Urinary bladder (tissue), 4 donors: ENCODE data around the gene TBX15. TPM values are rescaled to one million over a fixed set of nuclear protein-coding genes. Genes with fewer than 3 reads are reported as not detected.

ENCODE experiments used
- DNase-seq: peaks from one replicate; pipeline ENCODE4 v3.0.0-alpha.2; 2015; ENCODE audit errors: extremely low spot score
- H3K27ac ChIP-seq: one replicate; pipeline ENCODE4 v1.5.1; 2013; ENCODE audit warnings: low read depth, mild to moderate bottlenecking, moderate library complexity
- H3K36me3 ChIP-seq: one replicate; pipeline ENCODE4 v1.6.1; 2013; ENCODE audit warnings: mild to moderate bottlenecking, moderate library complexity; ENCODE audit not compliant: insufficient read depth
- H3K4me1 ChIP-seq: one replicate; pipeline ENCODE4 v1.6.1; 2013; ENCODE audit warnings: mild to moderate bottlenecking, moderate library complexity; ENCODE audit not compliant: insufficient read depth
- H3K4me3 ChIP-seq: one replicate; pipeline ENCODE4 v1.5.1; 2013; ENCODE audit warnings: low read depth, low read length
- WGBS: extraction: QIAGEN DNeasy Blood & Tissue Kit; methylation state at CpG from one replicate; pipeline ENCODE4 v1.1.7; 2013; 5-methylcytosine and 5-hydroxymethylcytosine counted together
- polyA plus RNA-seq: library from polyadenylated mRNA; stranded (reverse); fragments of 200-250 nt; gene quantifications from one replicate; pipeline ENCODE4 v1.2.3, GENCODE V29; 2013
- total RNA-seq: library from RNA; depleted of rRNA; stranded (reverse); fragments of >200 nt; gene quantifications from one replicate; pipeline ENCODE4 v1.2.3, GENCODE V29; 2014
- donor health status: healthy with polysubstance abuse.
- donor health status: healthy.

TBX15 gene
- total and polyA plus RNA-seq, 2 donors = 0.38 to 5.2 TPM

DNA sequence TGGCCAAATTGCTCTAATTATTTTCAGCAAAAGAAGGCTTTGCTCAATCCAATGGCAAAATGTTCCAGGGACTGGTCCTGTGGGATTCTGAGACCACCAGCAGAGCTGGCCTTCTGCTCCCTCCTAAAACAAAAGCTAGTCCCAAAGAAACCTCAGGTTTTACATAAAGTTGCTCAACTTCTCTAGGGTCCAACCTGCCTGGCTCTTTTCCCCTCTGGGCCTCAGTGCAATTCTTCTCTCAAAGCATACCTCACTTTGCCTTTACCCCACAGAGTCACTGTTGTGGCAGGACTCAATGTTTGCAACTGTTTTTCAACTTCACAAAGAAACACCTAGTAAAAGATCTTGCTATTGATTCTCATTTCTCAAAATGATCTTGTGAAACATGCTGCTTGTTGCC, 39.8 kb downstream of the TBX15 start:
- H3K27ac ChIP-seq = no peak overlapping the region

DNA sequence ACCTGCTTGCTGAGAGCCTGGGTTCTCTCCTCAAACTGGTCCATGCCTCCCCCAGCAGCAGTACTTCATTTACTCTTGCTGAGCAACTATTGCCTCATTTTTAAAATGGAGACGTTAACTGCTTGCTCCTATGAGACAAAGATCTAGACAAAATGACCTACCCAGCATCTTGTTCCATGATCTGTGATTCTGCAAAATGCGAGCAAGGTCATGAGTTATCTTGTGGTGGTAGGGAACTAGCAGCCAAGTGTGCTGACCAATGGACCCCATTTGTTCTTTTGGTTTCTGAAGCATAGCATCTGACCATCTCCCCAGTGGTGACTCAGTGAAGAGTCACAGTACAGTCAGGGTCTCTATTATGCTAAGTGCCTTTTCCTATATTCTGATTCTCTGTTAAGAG, 40.4 kb downstream of the TBX15 start:
- no peak overlapping the region for H3K27ac ChIP-seq
- no peaks in the 10 kb centered on the region for H3K36me3 ChIP-seq
- WGBS = 86% methylated on average over 2 of the region's 2 CpGs
- no peaks in the 10 kb centered on the region for H3K4me1 ChIP-seq
- no peak overlapping the region for H3K4me3 ChIP-seq
- DNase-seq = no peak

More for the DNA sequence above, 39.8 kb downstream of the TBX15 start:
- Histone ChIP-seq H3K4me3 (no peak overlapping the region), H3K4me1 (no peaks in the 10 kb centered on the region), H3K36me3 (no peaks in the 10 kb centered on the region)
- DNase-seq = no peak

DNA sequence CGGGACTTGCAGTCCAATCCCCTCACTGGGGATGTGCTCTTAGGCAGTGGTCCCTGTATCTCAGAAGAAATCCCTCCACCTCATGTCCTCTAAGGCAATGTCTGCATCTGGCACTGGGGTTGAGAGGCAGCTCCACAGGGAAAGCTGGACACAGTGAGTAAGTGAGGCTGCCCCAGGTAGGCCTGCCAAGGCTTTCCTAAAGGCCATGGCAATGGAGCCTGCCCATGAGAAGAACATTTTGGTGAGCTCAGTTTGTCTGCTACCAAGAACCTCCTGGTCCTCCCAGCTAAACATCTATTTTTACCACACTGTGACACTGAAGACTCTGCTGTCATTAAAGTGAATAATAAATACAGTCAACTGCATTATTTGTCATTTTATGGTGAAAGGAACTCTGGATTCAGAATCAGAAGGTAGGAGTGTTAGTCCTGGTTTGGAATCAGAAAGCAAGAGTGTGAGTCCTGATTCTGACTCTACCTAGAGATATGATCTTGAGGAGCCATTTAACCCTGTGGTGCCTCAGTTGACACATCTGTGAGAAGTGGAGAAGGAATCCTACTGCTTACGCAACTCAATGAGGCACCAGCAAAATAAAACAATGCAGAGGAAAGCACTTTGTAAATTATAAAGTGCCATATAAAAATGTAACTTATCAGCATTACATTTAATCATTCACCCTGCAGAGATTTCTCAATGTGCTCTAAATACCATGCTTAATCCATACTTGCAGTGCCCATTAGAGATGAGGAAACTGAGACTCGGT, 41.0 kb downstream of the TBX15 start:
- Histone ChIP-seq H3K36me3 (no peaks in the 10 kb centered on the region), H3K27ac (no peak overlapping the region), H3K4me1 (no peaks in the 10 kb centered on the region), H3K4me3 (no peak overlapping the region)
- 85% methylated on average over 3 of the region's 3 CpGs for WGBS
- DNase-seq = no peak

DNA sequence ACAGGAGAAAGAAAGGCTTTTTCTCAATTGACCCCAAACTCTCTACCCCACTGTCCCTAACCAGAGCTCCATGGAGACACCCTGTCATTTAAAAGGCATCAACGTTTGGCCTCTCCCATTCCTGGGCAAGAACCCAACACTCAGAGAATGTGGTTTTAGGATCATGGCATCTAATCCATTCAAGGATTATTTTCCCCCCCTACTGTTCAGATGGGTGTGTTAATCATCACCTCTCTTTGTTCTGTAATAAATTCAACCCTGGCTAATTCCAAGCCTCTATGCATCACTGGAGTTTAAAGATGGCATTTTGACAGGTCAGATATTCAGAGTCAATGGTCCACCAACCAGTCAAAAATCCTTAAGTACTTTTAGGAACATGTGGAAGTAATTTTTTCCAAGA, 42.7 kb downstream of the TBX15 start:
- no peak overlapping the region for H3K4me3 ChIP-seq
- no peak overlapping the region for H3K27ac ChIP-seq
- no peaks in the 10 kb centered on the region for H3K4me1 ChIP-seq
- no peaks in the 10 kb centered on the region for H3K36me3 ChIP-seq
- WGBS = 24% methylated on average over 1 of the region's 1 CpG
- no peak for DNase-seq

DNA sequence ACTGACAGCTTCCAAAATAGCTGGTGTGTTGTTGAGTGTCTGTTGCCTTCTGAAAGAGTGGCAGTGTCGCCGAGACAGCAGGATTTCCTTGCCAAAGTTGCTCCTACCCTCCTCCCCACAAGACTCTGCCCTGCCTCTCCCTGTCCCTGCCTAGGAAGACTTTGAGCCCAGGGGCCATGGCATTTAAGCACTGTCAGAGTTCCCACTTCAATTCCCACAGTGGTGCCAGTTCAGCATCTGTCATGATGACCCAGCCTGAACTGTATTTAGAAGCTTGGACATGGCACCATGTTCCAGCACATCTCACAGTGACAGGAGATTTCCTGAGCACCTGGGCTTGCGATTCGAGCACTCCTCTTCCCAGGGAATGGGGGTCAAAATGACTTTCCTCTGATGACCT, 43.6 kb downstream of the TBX15 start:
- 67% methylated on average over 4 of the region's 4 CpGs for WGBS
- no peak overlapping the region for H3K4me3 ChIP-seq
- H3K27ac ChIP-seq = no peak overlapping the region
- no peaks in the 10 kb centered on the region for H3K4me1 ChIP-seq
- H3K36me3 ChIP-seq = no peaks in the 10 kb centered on the region
- no peak for DNase-seq

DNA sequence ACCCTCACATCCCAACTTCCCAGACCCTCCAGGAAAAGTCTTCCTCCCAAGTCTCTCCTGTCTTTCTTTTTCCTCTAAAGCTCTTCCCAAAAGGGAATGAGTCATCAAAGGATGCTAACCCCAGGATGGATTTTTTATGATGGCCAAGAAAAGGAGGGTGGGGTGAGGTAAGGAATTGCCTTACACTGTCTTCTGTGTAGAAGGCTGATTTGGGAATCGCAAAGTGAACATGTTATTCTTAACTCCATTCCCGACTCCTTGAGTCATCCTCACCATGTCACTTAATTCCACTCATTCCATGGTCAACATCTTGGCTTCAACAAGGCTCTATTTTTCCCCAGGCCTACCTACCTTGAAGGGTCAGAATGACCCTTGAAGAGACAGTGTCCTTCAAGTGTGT, 44.0 kb downstream of the TBX15 start:
- H3K4me3 ChIP-seq = no peak overlapping the region
- DNase-seq = no peak
- WGBS = 88% methylated on average over 2 of the region's 2 CpGs
- no peak overlapping the region for H3K27ac ChIP-seq
- H3K36me3 ChIP-seq = no peaks in the 10 kb centered on the region
- no peaks in the 10 kb centered on the region for H3K4me1 ChIP-seq

DNA sequence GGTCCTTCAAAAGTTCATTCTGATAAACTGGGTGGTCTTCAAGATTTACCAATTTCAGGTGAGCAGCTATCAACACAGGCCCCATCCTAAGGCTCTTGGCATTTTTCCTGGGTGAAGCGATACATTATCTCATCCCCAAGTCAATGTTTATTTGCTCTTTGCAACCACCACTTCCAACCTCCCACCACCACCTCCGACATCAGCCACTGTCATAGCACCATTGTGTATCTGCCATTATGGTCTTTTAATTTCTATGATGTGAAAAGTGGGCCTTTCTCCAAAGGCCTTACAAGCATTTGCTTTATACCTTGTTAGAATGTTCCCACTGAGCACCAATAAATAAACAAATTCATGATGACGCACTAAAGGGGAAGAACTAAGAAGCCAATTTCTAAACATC, 47.2 kb downstream of the TBX15 start:
- DNase-seq = no peak
- no peaks in the 10 kb centered on the region for H3K36me3 ChIP-seq
- 66% methylated on average over 3 of the region's 3 CpGs for WGBS
- no peak overlapping the region for H3K4me3 ChIP-seq
- H3K27ac ChIP-seq = no peak overlapping the region
- H3K4me1 ChIP-seq = no peaks in the 10 kb centered on the region

DNA sequence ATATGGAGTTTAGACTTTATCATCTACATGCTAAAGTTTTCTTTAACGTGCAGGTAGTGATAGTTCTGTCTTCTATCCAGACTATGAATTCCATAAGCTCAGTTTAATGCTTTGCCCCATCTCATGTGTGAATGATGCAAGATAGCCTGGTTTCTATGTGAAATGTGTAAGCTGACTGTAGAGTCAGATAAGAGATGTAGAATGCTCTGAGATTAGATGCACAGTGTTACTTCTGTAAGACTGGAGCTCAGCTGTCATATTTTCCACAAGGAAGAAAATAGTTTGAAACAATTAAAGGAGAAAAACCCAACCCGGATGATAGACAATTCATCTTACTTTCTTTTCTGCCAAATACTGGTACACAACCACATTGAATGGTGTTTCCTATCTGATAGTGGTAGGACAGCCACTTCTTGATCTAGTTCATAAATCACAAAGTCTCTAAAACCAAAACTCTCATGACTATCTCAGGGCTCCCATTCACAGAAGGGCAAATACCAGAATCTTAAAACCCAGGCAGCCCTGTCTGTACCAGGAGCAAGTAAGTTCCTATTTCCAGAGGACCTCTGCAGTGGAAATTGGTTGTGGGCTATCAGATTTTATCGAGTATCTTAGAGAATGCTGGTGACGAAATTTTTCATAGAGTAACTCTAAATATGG, 50.6 kb downstream of the TBX15 start:
- H3K36me3 ChIP-seq = no peaks in the 10 kb centered on the region
- no peak overlapping the region for H3K4me3 ChIP-seq
- H3K4me1 ChIP-seq = no peaks in the 10 kb centered on the region
- 71% methylated on average over 4 of the region's 4 CpGs for WGBS
- no peak for DNase-seq
- no peak overlapping the region for H3K27ac ChIP-seq

DNA sequence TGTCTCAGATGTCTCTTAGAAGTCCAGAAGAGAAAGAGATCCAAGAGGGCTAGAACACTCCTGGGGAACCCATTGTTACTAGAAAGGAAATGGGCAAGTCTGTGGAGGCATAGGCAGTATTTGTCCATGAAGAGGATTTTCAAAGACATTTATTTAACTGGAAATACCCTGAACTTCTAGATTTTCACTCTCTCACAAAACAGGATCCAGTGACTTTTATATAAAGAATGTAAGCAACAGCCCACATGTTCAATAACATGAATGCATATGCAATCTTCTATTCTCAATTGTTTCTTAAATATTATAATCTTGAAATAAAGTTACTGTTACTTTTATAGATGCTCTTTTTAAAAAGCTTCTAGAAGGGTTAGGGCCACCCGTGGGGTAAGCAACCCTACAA, 53.4 kb downstream of the TBX15 start:
- no peak overlapping the region for H3K27ac ChIP-seq
- H3K4me3 ChIP-seq = no peak overlapping the region
- H3K4me1 ChIP-seq = no peaks in the 10 kb centered on the region
- no peak for DNase-seq
- WGBS = 65% methylated on average over 1 of the region's 1 CpG
- no peaks in the 10 kb centered on the region for H3K36me3 ChIP-seq

DNA sequence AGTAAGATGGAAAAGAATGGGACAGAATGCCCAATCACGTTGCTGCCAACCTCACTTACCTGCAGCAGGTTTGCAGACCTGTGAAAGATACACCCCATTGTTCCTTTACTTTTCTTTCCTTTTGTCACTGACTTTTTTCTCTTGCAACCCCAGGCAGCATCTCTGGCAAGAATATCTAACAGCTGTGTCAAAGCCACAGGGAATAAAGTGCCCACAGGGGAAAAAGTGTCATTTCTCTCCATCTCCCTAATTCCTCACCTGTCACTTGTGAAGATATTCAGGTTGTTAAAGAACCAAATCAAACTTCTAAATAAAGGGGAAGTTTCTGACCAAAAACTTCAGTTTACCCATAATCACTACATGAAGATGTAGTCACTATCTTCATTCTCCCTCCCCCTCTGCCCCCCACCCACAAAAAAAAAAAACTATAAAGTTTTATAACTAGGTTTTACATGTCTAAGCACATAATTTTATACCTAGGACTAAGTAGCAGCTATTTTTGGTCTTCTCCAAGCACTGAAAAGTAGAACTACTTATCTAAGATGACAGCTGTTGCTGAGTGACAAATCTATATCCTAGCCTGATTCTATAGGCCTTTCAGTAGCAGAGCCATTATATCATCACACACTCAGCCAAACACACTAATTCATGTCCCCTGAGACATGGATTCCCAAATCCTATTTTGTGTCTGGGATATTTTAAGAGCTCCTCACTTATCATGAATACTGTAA, 54.9 kb downstream of the TBX15 start:
- no peaks in the 10 kb centered on the region for H3K4me1 ChIP-seq
- H3K4me3 ChIP-seq = no peak overlapping the region
- DNase-seq = no peak
- WGBS = 32% methylated on average over 1 of the region's 1 CpG
- no peak overlapping the region for H3K27ac ChIP-seq
- no peaks in the 10 kb centered on the region for H3K36me3 ChIP-seq

DNA sequence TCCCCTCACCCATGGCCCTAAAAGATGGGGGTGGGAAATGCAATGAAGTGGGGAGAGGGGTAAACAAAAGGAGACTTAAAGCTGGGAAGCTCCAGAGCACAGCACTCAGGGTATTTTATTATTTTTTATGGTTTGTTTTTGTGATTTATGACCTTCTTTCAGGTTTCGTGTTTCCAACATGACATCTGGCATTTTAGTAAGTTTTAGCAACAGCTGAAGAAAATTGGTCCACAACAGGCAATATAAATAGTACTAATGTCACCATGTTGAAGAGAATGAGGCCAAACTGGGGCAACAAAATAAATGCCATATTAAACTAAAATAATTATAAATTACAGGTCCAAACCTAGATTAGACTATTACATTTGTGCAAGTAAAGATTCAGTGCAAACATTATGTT, 56.3 kb downstream of the TBX15 start:
- H3K4me3 ChIP-seq = no peak overlapping the region
- no peak overlapping the region for H3K27ac ChIP-seq
- no peaks in the 10 kb centered on the region for H3K4me1 ChIP-seq
- 11% methylated on average over 1 of the region's 1 CpG for WGBS
- H3K36me3 ChIP-seq = no peaks in the 10 kb centered on the region
- no peak for DNase-seq

DNA sequence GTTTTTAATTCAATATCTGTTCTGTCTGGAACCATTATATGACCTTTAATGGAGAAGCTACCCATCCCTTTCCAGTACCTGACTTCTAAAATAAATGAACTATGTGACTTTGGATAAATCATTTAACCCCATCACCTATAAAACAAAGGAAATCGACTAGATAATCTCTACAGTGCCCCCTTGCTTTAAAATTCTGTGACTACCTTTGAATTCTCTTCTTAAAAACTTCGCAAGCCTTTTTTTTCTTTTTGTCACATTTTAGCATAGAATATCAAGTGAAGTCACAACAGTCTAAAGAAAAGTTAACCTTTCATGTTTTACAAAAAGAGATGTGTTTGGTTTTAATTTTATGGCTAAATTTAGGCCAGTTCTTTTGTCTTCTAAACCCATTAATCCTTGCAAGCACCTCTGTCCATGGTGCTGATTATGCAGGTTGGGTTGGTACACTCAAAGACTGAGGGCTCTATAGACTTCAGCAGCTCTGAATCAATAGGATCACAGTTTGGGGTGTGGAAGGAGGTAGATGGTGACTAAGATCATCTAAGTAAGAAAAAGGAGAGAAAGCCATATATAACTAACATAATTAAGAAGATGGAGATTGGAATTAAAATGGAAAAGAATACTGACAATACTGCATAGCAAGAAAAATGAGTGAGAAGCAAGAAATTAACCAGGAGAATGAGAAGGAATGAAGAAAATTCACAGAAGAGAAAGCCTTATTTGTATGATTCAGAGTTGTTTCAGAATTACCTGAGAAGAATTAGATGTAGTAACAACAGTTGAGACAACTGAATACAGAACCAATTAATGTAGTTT, 59.2 kb downstream of the TBX15 start:
- H3K27ac ChIP-seq = no peak overlapping the region
- no peak overlapping the region for H3K4me3 ChIP-seq
- WGBS = 54% methylated on average over 2 of the region's 2 CpGs
- H3K36me3 ChIP-seq = no peaks in the 10 kb centered on the region
- DNase-seq = no peak
- H3K4me1 ChIP-seq = no peaks in the 10 kb centered on the region

DNA sequence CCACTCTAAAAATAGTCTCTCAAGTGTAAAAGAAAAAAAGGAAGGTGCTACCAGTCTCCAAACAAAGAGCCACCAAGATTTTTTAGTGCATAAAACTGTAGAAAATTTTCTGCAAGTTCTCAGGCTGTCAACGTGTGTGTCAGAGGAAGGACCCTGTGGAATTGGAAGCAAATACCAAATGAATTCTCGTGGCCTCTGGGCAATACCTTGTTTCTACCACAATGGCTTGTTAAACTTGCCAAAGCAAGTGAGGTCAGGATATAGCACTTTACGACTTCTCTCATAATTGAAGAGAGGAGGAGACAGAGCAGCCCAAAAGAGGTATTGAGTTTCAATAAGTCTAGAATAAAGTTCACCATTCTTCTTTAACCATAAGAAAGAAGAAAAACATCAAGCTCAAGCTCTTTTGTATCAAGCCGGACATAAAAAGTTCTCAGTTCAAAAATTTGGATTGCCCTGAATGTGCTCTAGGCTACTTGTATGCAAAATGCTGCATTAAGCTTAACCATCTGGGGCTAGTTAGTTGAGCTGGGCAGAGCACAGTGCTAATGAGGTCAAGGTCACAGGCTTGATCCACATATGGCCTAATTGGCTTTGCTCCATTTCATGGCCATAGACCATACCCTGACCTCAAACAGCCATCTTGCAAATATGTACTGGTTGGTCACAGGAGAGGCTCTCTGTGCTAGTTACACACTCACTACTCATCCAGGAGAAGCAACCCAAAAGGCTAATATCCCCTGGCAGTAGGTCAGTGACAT, 60.5 kb downstream of the TBX15 start:
- 30% methylated on average over 4 of the region's 4 CpGs for WGBS
- no peak for DNase-seq

More for the DNA sequence above, 60.5 kb downstream of the TBX15 start:
- Histone ChIP-seq H3K36me3 (no peaks in the 10 kb centered on the region), H3K4me1 (no peaks in the 10 kb centered on the region), H3K27ac (no peak overlapping the region), H3K4me3 (no peak overlapping the region)
